Activated CD4-positive, alpha-beta memory T cell treated with anti-CD3 and anti-CD28 coated beads for 36 hours (primary cell): ENCODE data around the gene NFILZ. TPM values are rescaled to one million over a fixed set of nuclear protein-coding genes. Genes with fewer than 3 reads are reported as not detected.
"Not testable (repeated sequence)": the region's sequence is repeated elsewhere in the genome, so short reads cannot be mapped to it uniquely, and the experiment has no call there.

Experiments used
- CTCF ChIA-PET: fragments of 350-600 bp; sonication (Branson Sonifier 250); formaldehyde crosslinking; loops from one replicate; lab custom pipeline; 2021; ENCODE audit warnings: antibody characterized with exemption, inconsistent platforms; lab: Charles Lee
- POLR2A ChIA-PET: fragments of 350-600 bp; sonication (Branson Sonifier 250); formaldehyde crosslinking; loops from one replicate; lab custom pipeline; 2021; ENCODE audit warnings: antibody characterized with exemption; lab: Charles Lee
- DNase-seq: peaks from one replicate; pipeline ENCODE4 v3.0.0-alpha.2; 2020
- H3K27ac Mint-ChIP-seq: one replicate; pipeline ENCODE4 v1.8.0; 2021; ENCODE audit warnings: mixed read lengths
- H3K27me3 Mint-ChIP-seq: one replicate; pipeline ENCODE4 v1.8.0; 2021; ENCODE audit warnings: mixed read lengths
- H3K36me3 Mint-ChIP-seq: one replicate; pipeline ENCODE4 v1.8.0; 2021; ENCODE audit warnings: mixed read lengths
- H3K4me1 Mint-ChIP-seq: one replicate; pipeline ENCODE4 v1.8.0; 2021; ENCODE audit warnings: low read depth, mixed read lengths
- H3K4me3 Mint-ChIP-seq: one replicate; pipeline ENCODE4 v1.8.0; 2021; ENCODE audit warnings: mild to moderate bottlenecking, mixed read lengths
- H3K9me3 Mint-ChIP-seq: one replicate; pipeline ENCODE4 v1.8.0; 2021; ENCODE audit warnings: mixed read lengths
- intact Hi-C: fragments of 100-400 bp; cut with micrococcal nuclease; formaldehyde crosslinking; loops from one replicate; pipeline ENCODE4 v1.15.1; 2023
- total RNA-seq, 2 experiments: library from RNA; stranded (reverse); gene quantifications; one replicate each; pipeline ENCODE4 v1.2.3, GENCODE V29; 2021

NFILZ gene
- total RNA-seq, 2 experiments from 2014 or later = not detected

DNA sequence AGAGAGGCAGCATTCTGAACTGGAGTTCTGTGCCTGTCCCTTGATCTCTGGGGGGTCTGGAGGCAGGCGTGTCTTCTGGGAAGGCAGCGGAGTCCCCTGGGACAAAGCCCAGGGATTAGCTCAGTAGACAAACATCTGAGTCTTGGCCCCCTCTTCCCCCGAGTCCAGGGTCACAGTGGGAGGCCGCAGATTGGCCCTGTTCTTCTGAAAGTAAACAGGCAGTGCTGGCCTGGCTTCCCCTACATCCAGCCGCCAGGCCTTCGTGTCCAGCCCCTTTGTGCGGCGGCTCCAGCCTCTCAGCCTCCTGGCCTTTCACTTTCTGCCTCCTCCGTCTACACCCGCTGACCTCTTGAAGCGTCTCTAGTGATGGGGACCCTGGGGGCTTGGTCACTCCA is 989 bp downstream of the NFILZ start:
- Mint-ChIP-seq H3K9me3 (no peaks in the 10 kb centered on the region), H3K4me3 (no peak overlapping the region), H3K27me3 (no peaks in the 10 kb centered on the region), H3K4me1 (no peaks in the 10 kb centered on the region), H3K36me3 (no peaks in the 10 kb centered on the region), H3K27ac (no peak overlapping the region)
- ChIA-PET CTCF (interaction anchor here (2.3 kb wide), 1 partner anchor 11 kb away, joined by 10 read pairs; no protein-coding TSS in a partner anchor), POLR2A (no interaction called here)
- DNase-seq = no peak
- intact Hi-C loops = no loop called here

DNA sequence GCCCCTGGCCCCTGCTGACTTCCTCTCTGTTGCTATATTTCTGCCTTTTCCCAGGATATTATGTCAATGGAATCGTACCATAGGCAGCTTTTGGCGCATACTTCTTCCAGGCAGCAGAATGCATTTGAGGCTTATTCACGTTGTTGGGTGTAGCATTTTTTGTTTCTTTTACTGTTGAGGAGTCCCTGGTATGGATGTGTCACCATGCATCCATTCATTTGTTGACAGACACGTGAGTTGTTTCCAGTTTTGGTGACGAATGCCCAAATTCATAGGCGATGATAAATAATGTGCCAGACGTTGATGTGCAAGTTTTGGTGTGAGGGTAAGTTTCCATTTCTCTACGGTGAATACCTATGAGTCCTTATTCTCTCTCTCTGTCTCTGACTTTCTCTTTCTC is 5.0 kb downstream of the NFILZ start:
- peaks cover 17% of the 10 kb centered on the region for H3K27me3 Mint-ChIP-seq

DNA sequence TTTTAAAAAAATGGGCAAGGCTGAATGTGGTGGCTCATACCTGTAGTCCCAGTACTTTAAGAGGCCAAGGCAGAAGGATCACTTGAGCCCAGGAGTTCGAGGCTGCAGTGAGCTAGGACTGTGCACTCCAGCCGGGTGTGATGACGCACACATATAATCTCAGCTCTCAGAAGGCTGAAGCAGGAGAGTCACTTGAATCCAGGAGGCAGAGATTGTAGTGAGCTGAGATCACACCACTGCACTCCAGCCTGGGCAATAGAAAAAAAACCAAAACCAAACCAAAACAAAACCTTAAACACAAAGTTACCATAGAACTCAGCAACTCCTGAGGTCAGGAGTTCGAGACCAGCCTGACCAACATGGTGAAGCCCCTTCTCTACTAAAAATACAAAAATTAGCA is 6.6 kb downstream of the NFILZ start:
- intact Hi-C loops = not testable (repeated sequence)

More for the DNA sequence above, 5.0 kb downstream of the NFILZ start:
- H3K36me3 Mint-ChIP-seq = no peaks in the 10 kb centered on the region
- no peak for DNase-seq
- ChIA-PET CTCF (no interaction called here), POLR2A (no interaction called here)
- no peak overlapping the region for H3K4me3 Mint-ChIP-seq
- no peak overlapping the region for H3K27ac Mint-ChIP-seq
- H3K9me3 Mint-ChIP-seq = no peaks in the 10 kb centered on the region
- intact Hi-C loops = no loop called here
- peaks cover 3% of the 10 kb centered on the region for H3K4me1 Mint-ChIP-seq

DNA sequence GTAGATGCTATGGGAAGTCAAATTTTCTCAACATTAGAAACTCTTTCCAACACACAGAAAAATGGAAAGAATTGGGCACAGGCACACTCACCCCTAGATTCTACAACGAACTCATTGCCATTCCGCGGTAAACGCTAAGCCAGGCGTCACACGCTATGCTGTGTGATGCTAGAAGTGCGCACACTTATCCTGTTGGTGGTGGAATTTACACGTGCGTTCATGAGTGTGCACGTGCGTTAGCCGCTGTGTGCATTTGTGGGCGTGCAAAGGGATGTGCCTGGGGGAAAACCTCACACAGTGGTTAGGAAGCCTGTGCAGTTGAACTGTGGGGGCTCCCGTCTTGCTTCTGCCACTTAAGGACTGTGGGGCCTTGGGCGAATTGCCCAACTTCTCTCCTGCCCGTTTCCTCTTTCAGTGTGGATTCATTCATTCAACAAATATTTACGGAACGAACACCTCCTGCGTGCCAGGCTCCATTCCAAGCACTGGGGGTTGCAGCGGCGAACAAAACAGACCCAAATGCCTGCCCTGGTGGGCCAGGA is 7.7 kb downstream of the NFILZ start:
- Mint-ChIP-seq H3K4me1 (peaks cover 3% of the 10 kb centered on the region), H3K27ac (no peak overlapping the region), H3K9me3 (peaks cover 6% of the 10 kb centered on the region), H3K4me3 (no peak overlapping the region), H3K27me3 (peaks cover 17% of the 10 kb centered on the region), H3K36me3 (no peaks in the 10 kb centered on the region)
- ChIA-PET CTCF (interaction anchor here (2.2 kb wide), 1 partner anchor 17 kb away, joined by 8 read pairs; no protein-coding TSS in a partner anchor), POLR2A (no interaction called here)
- peak; percentile 11 for DNase-seq
- intact Hi-C loops = no loop called here

More for the DNA sequence above, 6.6 kb downstream of the NFILZ start:
- POLR2A ChIA-PET, H3K4me1 Mint-ChIP-seq, DNase-seq, H3K27ac Mint-ChIP-seq, H3K4me3 Mint-ChIP-seq, H3K36me3 Mint-ChIP-seq, H3K9me3 Mint-ChIP-seq: not testable (repeated sequence)
- CTCF ChIA-PET = interaction anchor here (1.0 kb wide), 1 partner anchor 17 kb away, joined by 3 read pairs; no protein-coding TSS in a partner anchor
- H3K27me3 Mint-ChIP-seq = peaks cover 17% of the 10 kb centered on the region

DNA sequence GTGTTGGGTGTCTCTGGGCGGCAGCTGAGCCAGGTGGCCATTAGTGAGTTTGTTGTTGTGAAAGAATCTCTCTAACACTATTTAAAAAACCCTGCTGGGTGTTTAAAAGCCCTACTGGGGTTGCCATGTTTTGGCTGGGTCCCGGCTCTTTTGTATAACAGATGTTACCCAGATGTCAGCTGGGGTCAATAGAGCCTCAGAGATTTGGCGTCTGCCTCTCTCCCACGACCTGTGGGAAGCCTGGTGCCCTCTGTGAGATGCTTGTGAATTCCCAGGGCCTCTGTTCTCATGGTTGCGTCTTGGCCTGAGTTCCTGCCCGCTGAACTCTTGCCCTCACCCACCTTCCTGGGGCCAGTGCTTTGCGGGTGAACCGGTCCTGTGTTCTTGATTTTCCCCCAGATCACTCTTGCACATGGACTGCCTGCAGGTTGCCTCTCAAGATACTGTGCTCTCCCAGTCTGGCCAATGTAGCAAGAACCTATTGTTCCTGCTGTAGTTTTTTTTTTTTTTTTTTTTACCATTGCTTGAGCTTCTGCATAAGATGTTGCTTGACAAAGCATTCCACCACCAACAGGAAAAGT is 9.5 kb downstream of the NFILZ start:
- H3K36me3 Mint-ChIP-seq = no peaks in the 10 kb centered on the region

DNA sequence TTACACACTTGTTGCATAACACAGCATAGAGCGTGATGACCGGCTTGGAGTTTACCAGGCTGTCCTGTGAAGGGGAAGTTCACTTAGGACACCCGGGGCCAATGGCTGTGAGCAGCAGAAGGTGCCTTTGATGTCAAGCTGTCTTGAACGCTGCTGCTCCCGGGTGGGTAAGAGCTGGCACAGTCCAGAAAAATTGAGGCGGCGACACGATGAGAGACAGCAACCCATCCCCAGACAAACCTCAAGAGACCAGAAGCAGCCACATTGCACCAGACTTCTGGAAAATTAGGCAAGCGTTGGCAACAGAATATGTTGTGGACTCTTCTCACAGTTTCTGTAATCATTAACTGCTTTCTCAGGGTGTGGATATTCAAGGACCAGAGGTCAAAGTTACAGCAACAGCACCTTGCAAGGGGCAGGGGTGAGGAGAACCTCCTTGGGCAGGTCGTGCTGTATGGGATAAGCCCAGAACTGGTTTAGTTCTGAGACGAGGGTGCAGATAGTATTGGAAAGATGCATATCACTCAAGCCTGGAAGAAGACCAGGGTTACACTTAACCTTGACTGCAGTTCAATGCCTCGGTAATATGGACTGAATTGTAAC is 10.1 kb downstream of the NFILZ start:
- Mint-ChIP-seq H3K4me3 (no peak overlapping the region), H3K36me3 (no peaks in the 10 kb centered on the region), H3K4me1 (peaks cover 3% of the 10 kb centered on the region), H3K9me3 (peaks cover 6% of the 10 kb centered on the region), H3K27ac (no peak overlapping the region), H3K27me3 (peaks cover 18% of the 10 kb centered on the region)
- ChIA-PET CTCF (interaction anchor here (0.6 to 2.2 kb wide), 4 partner anchors 14 to 71 kb away, joined by 3 to 8 read pairs (median 4); no protein-coding TSS in a partner anchor), POLR2A (no interaction called here)
- no peak for DNase-seq
- intact Hi-C loops = no loop called here

More for the DNA sequence above, 9.5 kb downstream of the NFILZ start:
- peaks cover 6% of the 10 kb centered on the region for H3K9me3 Mint-ChIP-seq
- ChIA-PET POLR2A (no interaction called here), CTCF (interaction anchor here (0.6 to 2.2 kb wide), 3 partner anchors 15 to 71 kb away, joined by 3 to 8 read pairs (median 3); no protein-coding TSS in a partner anchor)
- H3K4me1 Mint-ChIP-seq = peaks cover 3% of the 10 kb centered on the region
- H3K27me3 Mint-ChIP-seq = peaks cover 17% of the 10 kb centered on the region
- no peak for DNase-seq
- intact Hi-C loops = no loop called here
- H3K4me3 Mint-ChIP-seq = no peak overlapping the region
- H3K27ac Mint-ChIP-seq = no peak overlapping the region

DNA sequence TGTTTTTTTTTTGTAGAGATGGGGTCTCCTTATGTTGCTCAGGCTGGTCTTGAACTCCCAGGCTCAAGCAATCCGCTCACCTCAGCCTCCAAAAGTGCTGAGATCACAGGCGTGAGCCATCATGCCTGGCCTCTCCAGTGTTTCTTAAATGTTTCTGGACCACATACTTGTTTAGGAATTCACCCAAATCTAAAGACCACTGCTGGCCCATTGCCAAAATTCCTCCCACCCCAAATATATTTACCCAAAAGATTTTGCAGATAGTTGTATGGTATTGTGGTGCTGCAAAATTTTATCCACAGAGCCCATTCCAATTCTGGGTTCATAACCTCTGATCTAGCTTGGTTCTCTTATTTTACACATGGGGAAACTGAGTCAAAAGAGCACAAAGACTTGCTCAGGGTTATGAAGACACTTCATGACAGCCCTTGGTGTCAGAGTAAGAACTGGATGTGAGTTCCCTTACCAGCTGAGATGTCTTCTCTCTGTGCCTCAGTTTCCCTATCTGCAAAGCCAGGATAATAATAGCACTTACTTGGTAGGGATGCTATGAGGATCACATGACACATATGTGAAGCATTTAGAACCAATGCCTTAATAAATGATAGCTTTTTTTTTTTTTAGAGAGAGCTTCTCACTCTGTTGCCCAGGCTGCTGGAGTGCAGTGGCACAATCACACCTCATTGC is 10.9 kb downstream of the NFILZ start:
- Mint-ChIP-seq H3K9me3 (peaks cover 6% of the 10 kb centered on the region), H3K4me1 (peaks cover 3% of the 10 kb centered on the region), H3K27me3 (peaks cover 22% of the 10 kb centered on the region), H3K27ac (no peak overlapping the region), H3K4me3 (no peak overlapping the region), H3K36me3 (no peaks in the 10 kb centered on the region)
- ChIA-PET POLR2A (no interaction called here), CTCF (interaction anchor here (0.6 to 2.3 kb wide), 21 partner anchors 8 to 557 kb away, joined by 3 to 18 read pairs (median 4); partner anchors contain the start of genes MARCHF2, MYO1F and NFILZ)
- intact Hi-C loops = no loop called here
- no peak for DNase-seq

DNA sequence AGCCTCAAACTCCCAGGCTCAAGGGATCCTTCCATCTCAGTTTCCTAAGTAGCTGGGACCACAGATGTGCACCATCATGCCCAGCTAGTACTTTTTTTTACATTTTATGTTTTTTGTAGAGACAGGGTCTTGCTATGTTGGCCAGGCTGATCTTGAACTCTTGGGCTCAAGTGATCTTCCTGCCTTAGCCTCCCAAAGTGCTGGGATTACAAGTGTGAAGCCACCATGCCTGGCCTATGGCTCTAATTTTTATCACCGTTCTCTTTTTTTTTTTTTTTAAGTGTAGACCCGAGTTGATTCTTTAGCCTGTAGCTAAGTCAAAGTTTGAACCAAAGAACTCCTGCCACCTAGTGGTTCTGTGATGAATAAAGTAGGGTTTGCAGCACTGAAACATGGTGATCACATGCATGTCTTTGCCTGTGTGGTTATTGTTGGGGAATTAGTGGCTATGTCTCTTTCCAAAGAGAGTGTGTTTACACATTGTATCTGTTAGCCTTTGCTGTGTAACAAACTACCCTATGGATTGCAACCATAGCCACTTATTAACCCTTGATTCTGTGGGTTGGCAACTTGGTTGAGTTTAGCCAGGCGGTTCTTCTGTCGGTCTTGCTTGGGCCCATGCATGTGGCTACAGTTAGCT is 11.6 kb downstream of the NFILZ start:
- no peak overlapping the region for H3K4me3 Mint-ChIP-seq
- peaks cover 24% of the 10 kb centered on the region for H3K27me3 Mint-ChIP-seq
- POLR2A ChIA-PET = no interaction called here
- CTCF ChIA-PET = interaction anchor here (0.8 to 2.3 kb wide), 19 partner anchors 9 to 288 kb away, joined by 3 to 18 read pairs (median 4); partner anchors contain the start of genes MARCHF2, MYO1F and NFILZ
- intact Hi-C loops = no loop called here
- no peak for DNase-seq
- peaks cover 6% of the 10 kb centered on the region for H3K9me3 Mint-ChIP-seq
- H3K36me3 Mint-ChIP-seq = no peaks in the 10 kb centered on the region
- peaks cover 3% of the 10 kb centered on the region for H3K4me1 Mint-ChIP-seq
- no peak overlapping the region for H3K27ac Mint-ChIP-seq

DNA sequence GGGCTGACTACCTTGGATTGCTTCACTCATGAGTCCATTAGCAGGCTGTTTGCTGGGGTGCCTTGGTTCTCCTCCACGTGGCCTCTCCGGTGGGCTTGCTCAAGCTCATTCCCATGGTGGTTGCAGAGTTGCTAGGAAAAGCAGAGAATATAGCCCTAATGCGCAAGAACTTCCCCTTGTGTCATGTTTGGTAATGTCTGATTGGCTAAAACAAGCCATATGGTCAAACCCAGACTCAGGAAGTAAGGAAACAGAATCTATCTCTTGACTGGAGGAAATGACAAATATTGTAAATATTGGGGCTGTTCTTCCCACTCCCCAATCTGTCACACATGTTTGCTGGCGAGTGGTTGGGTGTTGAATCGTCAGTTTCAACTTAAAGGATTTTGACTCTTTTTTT is 12.1 kb downstream of the NFILZ start:
- no peak overlapping the region for H3K4me3 Mint-ChIP-seq
- intact Hi-C loops = no loop called here
- no peak overlapping the region for H3K27ac Mint-ChIP-seq
- ChIA-PET CTCF (interaction anchor here (1.0 to 2.3 kb wide), 11 partner anchors 11 to 62 kb away, joined by 3 to 18 read pairs (median 6); partner anchors contain the start of gene NFILZ), POLR2A (no interaction called here)
- H3K9me3 Mint-ChIP-seq = peaks cover 6% of the 10 kb centered on the region
- no peak for DNase-seq
- no peaks in the 10 kb centered on the region for H3K36me3 Mint-ChIP-seq
- peaks cover 3% of the 10 kb centered on the region for H3K4me1 Mint-ChIP-seq
- H3K27me3 Mint-ChIP-seq = peaks cover 23% of the 10 kb centered on the region

DNA sequence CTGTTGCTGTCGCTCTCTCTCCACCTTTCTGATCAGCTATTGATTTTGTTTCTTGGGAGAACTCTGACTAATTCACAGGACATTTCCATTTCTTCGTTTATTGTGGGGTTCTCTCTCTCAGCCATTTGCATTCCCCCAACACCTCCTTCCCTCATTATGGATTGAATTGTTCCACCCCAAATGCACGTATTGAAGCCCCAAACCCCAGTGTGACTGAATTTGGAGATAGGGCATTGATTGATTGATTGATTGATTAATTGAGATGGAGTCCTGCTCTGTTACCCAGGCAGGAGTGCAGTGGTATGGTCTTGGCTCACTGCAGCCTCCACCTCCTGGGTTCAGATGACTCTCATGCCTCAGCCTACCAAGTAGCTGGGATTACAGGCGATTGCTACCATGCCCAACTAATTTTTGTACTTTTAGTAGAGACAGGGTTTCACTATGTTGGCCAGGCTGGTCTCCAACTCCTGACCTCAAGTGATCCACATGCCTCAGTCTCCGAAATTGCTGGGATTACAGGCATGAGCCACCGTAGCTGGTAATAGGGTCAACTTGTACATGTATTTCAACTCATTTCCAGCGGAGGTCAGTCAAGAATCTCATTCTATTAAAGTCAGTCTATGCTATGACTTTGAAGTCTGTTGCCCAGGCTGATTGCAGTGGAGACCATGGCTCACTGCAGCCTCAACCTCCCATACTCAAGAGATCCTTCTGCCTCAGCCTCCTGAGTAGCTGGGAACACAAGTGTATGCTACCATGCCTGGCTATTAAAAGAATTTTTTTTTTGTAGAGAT is 13.6 kb downstream of the NFILZ start:
- H3K4me3 Mint-ChIP-seq = no peak overlapping the region
- CTCF ChIA-PET = interaction anchor here (0.9 kb wide), 1 partner anchor 63 kb away, joined by 4 read pairs; no protein-coding TSS in a partner anchor
- no peaks in the 10 kb centered on the region for H3K4me1 Mint-ChIP-seq
- H3K9me3 Mint-ChIP-seq = peaks cover 6% of the 10 kb centered on the region
- DNase-seq = no peak
- H3K36me3 Mint-ChIP-seq = no peaks in the 10 kb centered on the region
- H3K27me3 Mint-ChIP-seq = peaks cover 18% of the 10 kb centered on the region
- H3K27ac Mint-ChIP-seq = no peak overlapping the region
- intact Hi-C loops = no loop called here
- POLR2A ChIA-PET = no interaction called here

DNA sequence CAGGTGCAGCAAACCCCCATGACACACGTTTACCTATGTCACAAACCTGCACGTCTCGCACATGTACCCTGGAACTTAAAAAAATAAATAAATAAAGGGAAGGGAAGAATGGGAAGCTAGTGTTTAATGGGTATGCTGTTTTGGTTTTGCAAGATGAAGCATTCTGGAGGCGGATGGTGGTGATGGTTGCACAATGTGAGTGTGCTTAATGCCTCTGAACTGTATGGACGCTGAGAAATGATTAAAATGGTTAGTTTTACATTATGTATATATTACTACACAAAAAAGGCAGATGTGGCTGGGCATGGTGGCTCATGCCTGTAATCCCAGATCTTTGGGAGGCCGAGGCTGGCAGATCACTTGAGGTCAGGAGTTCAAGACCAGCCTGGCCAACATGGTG is 17.8 kb downstream of the NFILZ start:
- Mint-ChIP-seq H3K27ac (no peak overlapping the region), H3K36me3 (no peaks in the 10 kb centered on the region), H3K9me3 (no peaks in the 10 kb centered on the region), H3K4me1 (no peaks in the 10 kb centered on the region), H3K4me3 (no peak overlapping the region), H3K27me3 (peaks cover 12% of the 10 kb centered on the region)
- CTCF ChIA-PET = no interaction called here
- intact Hi-C loops = no loop called here
- POLR2A ChIA-PET = no interaction called here
- no peak for DNase-seq
